Activated CD4-positive, alpha-beta T cell treated with anti-CD3 and anti-CD28 coated beads, Interleukin-2, amount 10 ng/mL, durations not matched to agents 24 days and 14 days (primary cell): ENCODE measurements around the gene TSTD2. TPM values are rescaled to one million over a fixed set of nuclear protein-coding genes. Genes with fewer than 3 reads are reported as not detected.

Experiments
- DNase-seq: peaks from one replicate; pipeline ENCODE4 v3.0.0; 2022
- H3K27ac Mint-ChIP-seq: one replicate; pipeline ENCODE4 v1.8.0; 2022; ENCODE audit warnings: mild to moderate bottlenecking, mixed read lengths
- H3K27me3 Mint-ChIP-seq: one replicate; pipeline ENCODE4 v1.8.0; 2022; ENCODE audit warnings: mixed read lengths
- H3K36me3 Mint-ChIP-seq: one replicate; pipeline ENCODE4 v1.8.0; 2022; ENCODE audit warnings: low read depth, mild to moderate bottlenecking, mixed read lengths
- H3K4me1 Mint-ChIP-seq: one replicate; pipeline ENCODE4 v1.8.0; 2021; ENCODE audit warnings: mixed read lengths
- H3K4me3 Mint-ChIP-seq: one replicate; pipeline ENCODE4 v1.8.0; 2022; ENCODE audit warnings: mild to moderate bottlenecking, moderate library complexity, mixed read lengths
- H3K9me3 Mint-ChIP-seq: one replicate; pipeline ENCODE4 v1.8.0; 2021; ENCODE audit warnings: mixed read lengths
- intact Hi-C: fragments of 100-400 bp; cut with micrococcal nuclease; formaldehyde crosslinking; loops from one replicate; pipeline ENCODE4 v1.15.1; 2023
- total RNA-seq: library from RNA; stranded (reverse); gene quantifications from 2 replicates; pipeline ENCODE4 v1.2.3, GENCODE V29; 2022

Gene TSTD2
- total RNA-seq = 17.1 and 17.7 TPM in 2 replicates

DNA sequence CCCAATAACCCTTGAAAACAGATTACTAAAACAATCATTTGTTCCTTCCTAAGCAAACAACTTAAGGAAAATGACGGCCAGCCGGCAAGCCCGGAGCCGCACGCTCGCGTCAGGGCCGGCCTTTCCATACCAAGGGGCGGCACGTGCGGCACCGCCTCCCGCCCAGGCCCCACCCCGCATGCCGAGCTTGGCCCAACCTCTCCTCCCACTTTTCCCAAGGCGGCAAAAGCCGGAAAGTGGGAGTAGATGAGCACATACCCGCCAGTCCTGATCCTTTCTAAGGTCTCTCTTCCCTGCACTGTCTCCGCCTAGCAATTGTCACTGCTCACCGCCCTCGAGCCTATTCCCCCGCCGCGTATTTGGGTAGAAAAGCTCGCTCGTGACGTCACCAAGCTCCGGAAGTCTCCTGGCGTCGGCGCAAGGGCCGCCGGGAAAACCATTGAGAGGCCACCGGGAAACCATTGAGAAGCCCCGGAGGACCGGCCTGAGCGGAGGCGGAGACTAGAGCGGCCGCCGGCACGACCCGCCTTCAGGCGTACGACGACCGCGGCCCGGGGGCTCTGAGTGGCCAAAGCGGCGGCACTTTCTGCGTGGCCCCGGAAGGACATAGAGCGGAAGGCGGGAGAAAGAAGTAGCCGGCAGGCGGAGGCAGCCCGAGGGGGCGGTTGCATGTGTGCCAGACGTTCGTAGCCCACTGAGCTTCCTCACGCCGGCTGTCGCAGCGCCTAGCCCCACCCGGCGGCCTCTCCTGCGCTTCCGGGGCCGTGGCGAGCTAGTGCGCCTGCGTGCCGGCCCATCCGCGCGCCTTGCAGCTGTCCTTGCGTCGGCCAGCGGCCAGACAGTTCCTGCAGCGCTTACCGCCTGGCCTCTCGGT is at the start of gene TSTD2, which contains the start of gene NCBP1:
Gene TSTD2, minus strand, starts transcription at position 384 of the 874 bp plus-strand sequence. CDS start 5,806 bp downstream, outside the sequence.
Gene NCBP1, plus strand, starts transcription at position 837 of the 874 bp plus-strand sequence. CDS start 61 bp downstream, outside the sequence.
- peak; percentile 99 for DNase-seq
- peak within 1 kb of the TSS; percentile 99 for H3K27ac Mint-ChIP-seq
- H3K27me3 Mint-ChIP-seq = no peaks in the 10 kb centered on the region
- peaks cover 40% of the 10 kb centered on the region for H3K4me1 Mint-ChIP-seq
- peak within 1 kb of the TSS; percentile 95 for H3K4me3 Mint-ChIP-seq
- peaks cover 23% of the 10 kb centered on the region for H3K36me3 Mint-ChIP-seq
- H3K9me3 Mint-ChIP-seq = no peaks in the 10 kb centered on the region
- intact Hi-C loops = loop anchor here (1.0 to 10.0 kb wide), 7 partner anchors 64 to 779 kb away; partner anchors contain the start of genes ANP32B, TBC1D2, TRMO and XPA

DNA sequence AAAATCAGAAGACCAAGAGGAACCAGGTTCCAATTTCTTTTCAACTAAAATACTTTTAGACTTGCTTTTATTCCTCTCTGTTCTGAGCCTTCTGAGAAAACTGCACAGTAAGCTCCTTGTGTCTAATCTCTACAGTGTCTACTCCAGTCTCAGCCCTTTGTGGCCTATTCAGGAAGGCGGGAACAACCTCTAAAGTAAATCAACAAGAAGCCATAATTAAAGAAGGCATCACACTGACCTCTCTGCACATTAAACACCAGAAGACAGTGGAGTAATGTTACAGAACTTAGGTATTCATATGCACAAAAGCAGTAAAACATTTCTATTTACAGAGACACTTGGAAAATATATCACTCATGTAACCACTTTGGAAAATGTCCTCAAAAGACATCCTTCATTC is 49.1 kb upstream of the TSTD2 start:
- no peak overlapping the region for H3K27ac Mint-ChIP-seq
- no peaks in the 10 kb centered on the region for H3K27me3 Mint-ChIP-seq
- no peaks in the 10 kb centered on the region for H3K9me3 Mint-ChIP-seq
- intact Hi-C loops = no loop called here
- H3K4me3 Mint-ChIP-seq = no peak overlapping the region
- no peak for DNase-seq
- no peaks in the 10 kb centered on the region for H3K4me1 Mint-ChIP-seq
- peaks cover 46% of the 10 kb centered on the region for H3K36me3 Mint-ChIP-seq

- Mint-ChIP-seq H3K36me3 (peaks cover 64% of the 10 kb centered on the region), H3K27me3 (no peaks in the 10 kb centered on the region), H3K4me3 (no peak overlapping the region), H3K4me1 (peaks cover 3% of the 10 kb centered on the region), H3K9me3 (no peaks in the 10 kb centered on the region), H3K27ac (no peak overlapping the region)
- no peak for DNase-seq
- intact Hi-C loops = no loop called here
Observed at GRCh38 chr9:97675655-97676054, 42.5 kb upstream of the TSTD2 start.

- no peaks in the 10 kb centered on the region for H3K9me3 Mint-ChIP-seq
- H3K4me1 Mint-ChIP-seq = peaks cover 3% of the 10 kb centered on the region
- H3K4me3 Mint-ChIP-seq = no peak overlapping the region
- H3K36me3 Mint-ChIP-seq = peaks cover 68% of the 10 kb centered on the region
- intact Hi-C loops = no loop called here
- DNase-seq = no peak
- H3K27ac Mint-ChIP-seq = no peak overlapping the region
- H3K27me3 Mint-ChIP-seq = no peaks in the 10 kb centered on the region
Observed at GRCh38 chr9:97673922-97674321, 40.8 kb upstream of the TSTD2 start.

GRCh38 chr9:97672403-97672802 is 39.2 kb upstream of the TSTD2 start:
- no peak for DNase-seq
- H3K9me3 Mint-ChIP-seq = no peaks in the 10 kb centered on the region
- intact Hi-C loops = no loop called here
- no peak overlapping the region for H3K27ac Mint-ChIP-seq
- H3K36me3 Mint-ChIP-seq = peaks cover 70% of the 10 kb centered on the region
- no peaks in the 10 kb centered on the region for H3K27me3 Mint-ChIP-seq
- H3K4me3 Mint-ChIP-seq = no peak overlapping the region
- peaks cover 7% of the 10 kb centered on the region for H3K4me1 Mint-ChIP-seq

- Mint-ChIP-seq H3K36me3 (peaks cover 75% of the 10 kb centered on the region), H3K4me3 (no peak overlapping the region), H3K27me3 (no peaks in the 10 kb centered on the region), H3K4me1 (peaks cover 17% of the 10 kb centered on the region), H3K27ac (no peak overlapping the region), H3K9me3 (no peaks in the 10 kb centered on the region)
- intact Hi-C loops = no loop called here
- no peak for DNase-seq
Observed at GRCh38 chr9:97670586-97670985, 37.4 kb upstream of the TSTD2 start.

- Mint-ChIP-seq H3K9me3 (no peaks in the 10 kb centered on the region), H3K27ac (peak overlapping the region; percentile 59), H3K4me1 (peaks cover 20% of the 10 kb centered on the region), H3K27me3 (no peaks in the 10 kb centered on the region), H3K4me3 (no peak overlapping the region), H3K36me3 (peaks cover 75% of the 10 kb centered on the region)
- intact Hi-C loops = loop anchor here (10.0 kb wide), 1 partner anchor 336 kb away; no protein-coding TSS in a partner anchor
- DNase-seq = no peak
Observed at GRCh38 chr9:97668485-97668884, 35.3 kb upstream of the TSTD2 start.

DNA sequence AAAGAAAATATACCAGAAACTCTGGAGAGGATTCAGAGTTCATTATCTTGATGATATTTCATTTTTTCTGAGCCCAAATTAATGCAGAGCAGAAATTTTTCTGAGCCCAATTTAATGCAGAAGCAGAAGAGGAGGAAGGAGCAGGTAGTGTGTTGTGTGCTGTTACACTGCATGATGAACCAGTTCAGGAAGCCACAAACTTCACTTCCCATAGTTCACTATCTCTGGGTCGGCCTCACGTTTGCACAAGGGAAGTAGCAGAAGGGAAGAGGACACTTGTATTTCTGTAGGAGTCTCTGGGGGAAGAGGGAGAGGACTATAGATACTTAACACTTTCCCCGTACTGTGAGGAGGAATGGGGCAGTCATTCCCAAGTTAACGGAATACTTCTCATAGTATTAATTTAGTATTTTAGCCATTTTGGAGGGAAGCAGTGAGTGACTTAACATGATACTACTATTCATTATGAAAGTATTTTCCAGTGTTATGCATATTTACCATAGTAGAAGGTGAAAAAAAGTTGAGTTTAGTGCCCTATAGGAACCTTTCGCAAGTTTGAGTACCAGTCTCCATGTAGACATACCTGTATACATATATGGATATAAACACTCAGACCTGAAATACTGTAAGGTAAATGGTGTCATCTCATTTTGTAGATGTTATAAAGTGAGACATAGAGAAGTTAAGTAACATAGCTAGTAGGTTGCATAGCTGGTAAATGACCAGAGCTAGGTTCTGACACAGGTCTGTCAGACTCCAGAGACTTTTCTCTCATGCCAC is 33.9 kb upstream of the TSTD2 start:
- intact Hi-C loops = loop anchor here (10.0 kb wide), 1 partner anchor 338 kb away; no protein-coding TSS in a partner anchor
- Mint-ChIP-seq H3K27ac (no peak overlapping the region), H3K27me3 (no peaks in the 10 kb centered on the region), H3K36me3 (peaks cover 78% of the 10 kb centered on the region), H3K9me3 (no peaks in the 10 kb centered on the region), H3K4me3 (no peak overlapping the region), H3K4me1 (peaks cover 20% of the 10 kb centered on the region)
- peak; percentile 60 for DNase-seq

DNA sequence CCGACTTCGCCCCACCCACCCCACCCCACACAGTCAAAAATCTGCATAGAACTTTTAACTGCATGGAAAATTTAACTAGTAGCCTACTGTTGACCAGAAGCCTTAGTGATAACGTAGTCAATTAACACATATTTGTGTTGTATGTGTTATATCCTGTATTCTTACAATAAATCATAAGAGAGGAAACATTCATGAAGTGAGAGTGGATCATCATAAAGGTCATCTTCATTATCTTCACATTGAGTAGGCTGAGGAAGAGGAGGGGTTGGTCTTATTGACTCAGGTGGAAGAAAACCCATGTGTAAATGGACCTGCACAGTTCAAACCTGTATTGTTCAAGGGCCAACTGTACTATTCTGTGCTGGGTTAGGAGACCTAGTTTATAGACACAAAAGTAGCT is 32.6 kb upstream of the TSTD2 start:
- Mint-ChIP-seq H3K36me3 (peaks cover 78% of the 10 kb centered on the region), H3K27ac (no peak overlapping the region), H3K4me1 (peaks cover 20% of the 10 kb centered on the region)

DNA sequence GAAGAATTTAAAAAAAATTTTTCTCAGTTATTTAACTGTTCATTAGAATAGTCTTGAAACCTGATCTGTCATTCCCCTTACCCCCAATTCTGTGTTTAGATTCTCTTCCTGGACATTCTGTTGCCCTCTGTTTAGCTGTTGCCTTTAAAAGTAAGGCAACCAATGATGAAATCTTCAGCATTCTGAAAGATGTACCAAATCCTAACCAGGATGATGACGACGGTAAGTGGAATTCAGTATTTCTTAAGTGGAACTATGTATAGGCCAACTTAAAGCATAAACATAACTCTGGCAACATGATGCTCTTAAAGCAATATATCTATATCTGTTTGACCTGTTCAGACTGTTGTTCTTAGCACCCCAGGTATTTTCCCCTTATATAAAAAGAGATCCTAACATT is 27.7 kb upstream of the TSTD2 start:
- no peaks in the 10 kb centered on the region for H3K9me3 Mint-ChIP-seq
- intact Hi-C loops = loop anchor here (10.0 kb wide), 1 partner anchor 344 kb away; no protein-coding TSS in a partner anchor
- peaks cover 9% of the 10 kb centered on the region for H3K4me1 Mint-ChIP-seq
- no peak overlapping the region for H3K4me3 Mint-ChIP-seq
- peaks cover 82% of the 10 kb centered on the region for H3K36me3 Mint-ChIP-seq
- H3K27me3 Mint-ChIP-seq = no peaks in the 10 kb centered on the region
- no peak for DNase-seq
- H3K27ac Mint-ChIP-seq = no peak overlapping the region

More for the DNA sequence above, 32.6 kb upstream of the TSTD2 start:
- DNase-seq = no peak
- no peak overlapping the region for H3K4me3 Mint-ChIP-seq
- no peaks in the 10 kb centered on the region for H3K9me3 Mint-ChIP-seq
- intact Hi-C loops = loop anchor here (10.0 kb wide), 1 partner anchor 339 kb away; no protein-coding TSS in a partner anchor
- H3K27me3 Mint-ChIP-seq = no peaks in the 10 kb centered on the region

DNA sequence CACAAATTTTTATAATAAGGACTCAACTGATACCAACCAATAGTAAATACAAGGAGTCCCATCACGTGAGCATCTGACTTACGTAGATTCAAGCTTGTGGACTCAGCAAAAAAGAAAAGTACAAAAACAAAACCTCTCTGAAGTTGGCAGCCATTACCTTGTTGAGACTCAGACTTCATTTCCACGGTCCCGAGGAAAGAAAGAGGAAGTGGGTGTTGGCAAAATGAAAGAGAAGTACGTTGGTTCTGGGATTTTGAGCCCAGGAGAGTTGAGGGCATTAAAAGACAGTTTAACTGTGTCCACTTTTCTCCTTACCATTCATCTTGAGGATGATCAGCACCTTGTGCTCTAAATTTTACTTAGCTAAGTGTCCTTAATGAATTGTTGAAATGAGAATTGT is 27.2 kb upstream of the TSTD2 start:
- intact Hi-C loops = loop anchor here (10.0 kb wide), 1 partner anchor 344 kb away; no protein-coding TSS in a partner anchor
- H3K36me3 Mint-ChIP-seq = peaks cover 83% of the 10 kb centered on the region
- H3K27ac Mint-ChIP-seq = peak overlapping the region; percentile 12

DNA sequence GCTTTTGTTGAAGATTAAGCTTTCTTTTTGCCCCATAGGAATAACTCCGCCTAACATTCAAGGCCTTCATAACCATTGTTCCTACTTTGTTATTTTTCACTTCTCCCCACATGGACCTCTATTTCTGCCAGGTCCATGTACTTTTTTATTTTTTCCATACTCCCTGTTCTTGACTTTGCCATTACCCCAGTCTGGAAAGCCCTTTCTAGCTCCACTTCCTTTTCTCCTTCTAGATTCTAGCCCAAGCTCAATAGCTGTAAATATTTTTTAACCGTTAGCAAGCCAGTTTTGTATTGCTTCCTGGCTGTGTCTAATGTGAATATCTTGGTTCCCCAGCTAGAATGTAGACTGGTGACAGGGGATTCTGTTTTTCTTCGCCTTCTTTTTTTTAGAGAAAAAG is 26.6 kb upstream of the TSTD2 start:
- no peak for DNase-seq
- no peak overlapping the region for H3K4me3 Mint-ChIP-seq
- H3K4me1 Mint-ChIP-seq = peaks cover 8% of the 10 kb centered on the region
- intact Hi-C loops = loop anchor here (10.0 kb wide), 1 partner anchor 345 kb away; no protein-coding TSS in a partner anchor
- H3K36me3 Mint-ChIP-seq = peaks cover 83% of the 10 kb centered on the region
- no peaks in the 10 kb centered on the region for H3K27me3 Mint-ChIP-seq
- H3K27ac Mint-ChIP-seq = no peak overlapping the region
- H3K9me3 Mint-ChIP-seq = no peaks in the 10 kb centered on the region

More for the DNA sequence above, 27.2 kb upstream of the TSTD2 start:
- no peaks in the 10 kb centered on the region for H3K27me3 Mint-ChIP-seq
- DNase-seq = no peak
- peaks cover 8% of the 10 kb centered on the region for H3K4me1 Mint-ChIP-seq
- H3K9me3 Mint-ChIP-seq = no peaks in the 10 kb centered on the region
- H3K4me3 Mint-ChIP-seq = no peak overlapping the region

DNA sequence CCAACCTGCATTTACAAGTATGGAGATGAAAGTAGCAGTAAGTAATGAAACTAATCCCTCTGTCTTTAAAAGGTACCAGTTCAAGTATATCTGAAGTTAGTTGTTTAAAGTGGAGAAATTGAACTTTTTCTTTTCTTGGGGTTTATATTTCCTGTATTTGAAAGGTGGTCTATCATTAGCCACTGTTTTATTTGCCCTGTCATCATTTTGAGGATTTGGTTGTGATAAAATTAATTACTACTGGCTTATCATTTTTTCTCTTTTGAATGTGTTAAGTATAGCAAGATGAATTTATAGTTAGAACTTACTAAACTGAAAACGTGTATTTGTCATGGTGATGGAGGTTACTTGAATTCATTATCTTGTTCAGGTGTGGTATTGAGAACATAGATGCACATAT is 25.5 kb upstream of the TSTD2 start:
- no peaks in the 10 kb centered on the region for H3K9me3 Mint-ChIP-seq
- peaks cover 4% of the 10 kb centered on the region for H3K4me1 Mint-ChIP-seq
- intact Hi-C loops = no loop called here
- no peak overlapping the region for H3K27ac Mint-ChIP-seq
- H3K4me3 Mint-ChIP-seq = no peak overlapping the region
- H3K27me3 Mint-ChIP-seq = no peaks in the 10 kb centered on the region
- H3K36me3 Mint-ChIP-seq = peaks cover 80% of the 10 kb centered on the region
- DNase-seq = no peak
